HepG2 (cell line): ENCODE data around the gene CCDC70.

ENCODE experiments used
- ASH2L ChIP-seq: fragments of 300-600, 200-600 bp; sonication (generic); IDR thresholded peaks from 2 replicates; pipeline ENCODE4 v1.7.0; 2017; ENCODE audit warnings: low read depth, mild to moderate bottlenecking, moderate library complexity, mixed read lengths, low read length; ENCODE audit not compliant: insufficient read length
- CEBPB ChIP-seq: IDR thresholded peaks from 2 replicates; pipeline ENCODE4 v1.6.1; 2011; ENCODE audit warnings: low read depth, low read length, improper control_type of control experiment, borderline replicate concordance
- KDM4B ChIP-seq: sonication (generic); formaldehyde crosslinking; IDR thresholded peaks from 2 replicates; pipeline ENCODE4 v1.4.0; 2020; ENCODE audit warnings: missing genetic modification reagents
- POLR2A ChIP-seq, 2 experiments: IDR thresholded peaks; 2 replicates each; pipeline ENCODE4 v1.6.1; 2011; ENCODE audit warnings: low read depth in 2 of 2, low read length in 2 of 2, mild to moderate bottlenecking in 1 of 2, moderate library complexity in 1 of 2; ENCODE audit not compliant: insufficient read depth in 1 of 2
- SMAD1 ChIP-seq: sonication (generic); formaldehyde crosslinking; IDR thresholded peaks from 2 replicates; pipeline ENCODE4 v1.4.0; 2020; ENCODE audit warnings: missing genetic modification reagents, low read depth, mild to moderate bottlenecking, borderline replicate concordance
- YY1 ChIP-seq: IDR thresholded peaks from 2 replicates; pipeline ENCODE4 v1.6.1; 2011; ENCODE audit warnings: low read length, low read depth, moderate library complexity, mild to moderate bottlenecking; ENCODE audit not compliant: insufficient read depth, insufficient replicate concordance
- ZBTB33 ChIP-seq: sonication (generic); formaldehyde crosslinking; IDR thresholded peaks from 2 replicates; pipeline ENCODE4 v1.4.0; 2020; ENCODE audit warnings: missing genetic modification reagents
- ZNF275 ChIP-seq: sonication (generic); formaldehyde crosslinking; IDR thresholded peaks from 2 replicates; pipeline ENCODE4 v1.8.0; 2022; ENCODE audit warnings: missing genetic modification reagents, mild to moderate bottlenecking, inconsistent platforms, borderline replicate concordance
- ZNF335 ChIP-seq: sonication (generic); formaldehyde crosslinking; IDR thresholded peaks from 2 replicates; pipeline ENCODE4 v1.4.0; 2020; ENCODE audit warnings: missing genetic modification reagents
- ZNF552 ChIP-seq: sonication (generic); formaldehyde crosslinking; IDR thresholded peaks from 2 replicates; pipeline ENCODE4 v1.9.0; 2022; ENCODE audit warnings: missing genetic modification reagents, mild to moderate bottlenecking, borderline replicate concordance

DNA sequence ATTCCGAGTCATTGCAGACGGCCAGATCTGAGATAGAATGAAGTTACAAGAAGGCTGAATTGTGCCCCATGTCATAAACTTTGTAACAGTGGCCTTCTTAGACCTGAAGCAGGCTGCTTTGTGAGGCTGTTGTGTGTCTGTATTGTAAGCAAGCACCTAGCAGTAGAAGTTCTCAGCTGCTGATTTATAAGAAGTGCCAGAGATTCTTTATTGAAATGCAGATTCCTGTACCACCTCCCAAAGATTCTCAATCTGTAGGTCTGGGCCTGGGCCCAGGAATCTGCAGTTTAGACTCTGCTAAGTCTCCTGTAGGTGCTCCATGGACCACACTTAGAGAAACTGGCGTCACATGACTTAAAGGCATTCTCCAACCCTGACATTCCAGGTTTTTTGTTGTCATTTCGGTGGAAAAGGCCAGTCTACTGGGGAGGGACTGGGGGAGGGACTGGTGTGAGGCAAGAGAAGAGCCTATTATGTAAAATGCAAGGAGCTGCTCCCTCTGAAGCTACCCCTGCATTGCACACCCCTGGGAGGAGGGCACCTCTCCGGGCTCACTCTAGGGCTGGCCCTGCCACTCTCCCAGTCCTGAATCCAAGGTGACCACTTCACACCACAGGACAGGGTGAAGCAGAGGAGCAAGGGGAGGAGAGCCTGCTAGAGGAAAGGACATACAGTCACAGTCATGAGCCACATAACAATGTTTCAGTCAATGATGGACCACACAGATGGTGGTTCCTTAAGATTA is 16.0 kb upstream of the CCDC70 start:
- TF ChIP-seq ZNF335 (CRISPR knock-in tag): no peak
- TF ChIP-seq ZNF275 (CRISPR knock-in tag): no peak
- TF ChIP-seq ZNF552 (CRISPR knock-in tag): no peak
- no peak for TF ChIP-seq ASH2L
- TF ChIP-seq POLR2A (IDR thresholded peaks at IDR 0.05; ENCODE audit: insufficient read depth in 1 of 2, low read depth in 2 of 2, low read length in 2 of 2): no peak; a peak in 1 of 4 replicates
- no peak for TF ChIP-seq KDM4B (CRISPR knock-in tag)
- no peak for TF ChIP-seq YY1
- no peak for TF ChIP-seq SMAD1 (CRISPR knock-in tag)
- TF ChIP-seq CEBPB: no peak
- no peak for TF ChIP-seq ZBTB33 (CRISPR knock-in tag)
